ENCODE results near the gene GRK5.

GRCh38 chr10:119351189-119351588 is 143.8 kb downstream of the GRK5 start:
- TF ChIP-seq FOXJ3 (CRISPR knock-in tag; IDR thresholded peaks at IDR 0.05) (no peak), SPI1 (IDR thresholded peaks at IDR 0.05; ENCODE audit: borderline replicate concordance, low read depth, low read length) (no peak), ZHX1 (conservative IDR thresholded peaks at IDR 0.05; ENCODE audit: low read length) (no peak), MYC (IDR thresholded peaks at IDR 0.05; ENCODE audit: low read depth, low read length) (no peak), MYC (CRISPR knock-in tag; IDR thresholded peaks at IDR 0.05; ENCODE audit: borderline replicate concordance, low read depth) (no peak)

Measured in K562 (cell line).